Measurements from ENCODE around the gene DOCK6.

Gene DOCK6

DNA sequence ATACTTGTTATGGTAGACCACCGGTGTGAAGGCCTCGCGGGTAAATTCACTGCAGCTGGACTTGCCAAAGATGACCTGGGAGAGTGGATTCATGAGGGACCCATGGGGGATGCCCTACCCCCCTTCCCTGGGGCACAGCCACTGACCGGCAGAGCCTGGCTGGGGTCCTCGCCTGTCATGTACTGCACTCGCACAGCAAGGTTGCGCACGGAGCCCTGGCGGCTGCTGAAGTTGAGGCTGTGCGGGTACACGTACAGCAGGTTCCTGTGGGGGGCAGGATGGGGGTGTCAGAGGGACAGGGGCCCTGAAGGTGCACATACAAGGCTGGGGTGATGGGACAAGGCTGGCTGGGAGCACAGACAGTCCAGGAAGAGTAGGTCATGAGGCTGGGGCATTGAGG is 24.3 kb downstream of the DOCK6 start:
- TF ChIP-seq, protein P1, sequence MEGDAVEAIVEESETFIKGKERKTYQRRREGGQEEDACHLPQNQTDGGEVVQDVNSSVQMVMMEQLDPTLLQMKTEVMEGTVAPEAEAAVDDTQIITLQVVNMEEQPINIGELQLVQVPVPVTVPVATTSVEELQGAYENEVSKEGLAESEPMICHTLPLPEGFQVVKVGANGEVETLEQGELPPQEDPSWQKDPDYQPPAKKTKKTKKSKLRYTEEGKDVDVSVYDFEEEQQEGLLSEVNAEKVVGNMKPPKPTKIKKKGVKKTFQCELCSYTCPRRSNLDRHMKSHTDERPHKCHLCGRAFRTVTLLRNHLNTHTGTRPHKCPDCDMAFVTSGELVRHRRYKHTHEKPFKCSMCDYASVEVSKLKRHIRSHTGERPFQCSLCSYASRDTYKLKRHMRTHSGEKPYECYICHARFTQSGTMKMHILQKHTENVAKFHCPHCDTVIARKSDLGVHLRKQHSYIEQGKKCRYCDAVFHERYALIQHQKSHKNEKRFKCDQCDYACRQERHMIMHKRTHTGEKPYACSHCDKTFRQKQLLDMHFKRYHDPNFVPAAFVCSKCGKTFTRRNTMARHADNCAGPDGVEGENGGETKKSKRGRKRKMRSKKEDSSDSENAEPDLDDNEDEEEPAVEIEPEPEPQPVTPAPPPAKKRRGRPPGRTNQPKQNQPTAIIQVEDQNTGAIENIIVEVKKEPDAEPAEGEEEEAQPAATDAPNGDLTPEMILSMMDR (IDR thresholded peaks at IDR 0.05), result no peak
- TF ChIP-seq ZFX (IDR thresholded peaks at IDR 0.05; ENCODE audit: borderline replicate concordance), result no peak
- no peak overlapping the region for H3K27ac ChIP-seq

DNA sequence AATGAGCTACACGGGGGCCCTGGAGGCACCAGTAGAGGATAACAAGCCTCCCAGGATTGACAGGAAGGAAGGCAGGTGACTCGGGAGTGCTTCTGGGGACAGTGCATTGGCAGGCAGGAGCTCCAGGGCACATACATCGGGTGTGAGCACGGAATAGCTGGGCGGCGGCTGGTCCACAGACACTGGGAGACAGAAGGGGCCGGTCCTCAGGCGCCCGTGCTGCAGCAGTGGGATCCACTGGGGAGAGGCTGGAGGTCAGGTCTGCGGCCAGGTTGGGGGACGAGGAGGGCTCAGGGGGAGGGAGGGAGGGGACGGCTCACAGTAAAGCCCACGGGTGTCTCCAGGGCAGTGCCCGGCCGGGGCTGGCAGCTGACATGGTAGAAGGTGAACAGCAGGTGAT is 25.0 kb downstream of the DOCK6 start:
- TF ChIP-seq ZFX (IDR thresholded peaks at IDR 0.05; ENCODE audit: borderline replicate concordance), result no peak
- TF ChIP-seq, protein P1 (IDR thresholded peaks at IDR 0.05), result no peak
- H3K27ac ChIP-seq, result no peak overlapping the region

DNA sequence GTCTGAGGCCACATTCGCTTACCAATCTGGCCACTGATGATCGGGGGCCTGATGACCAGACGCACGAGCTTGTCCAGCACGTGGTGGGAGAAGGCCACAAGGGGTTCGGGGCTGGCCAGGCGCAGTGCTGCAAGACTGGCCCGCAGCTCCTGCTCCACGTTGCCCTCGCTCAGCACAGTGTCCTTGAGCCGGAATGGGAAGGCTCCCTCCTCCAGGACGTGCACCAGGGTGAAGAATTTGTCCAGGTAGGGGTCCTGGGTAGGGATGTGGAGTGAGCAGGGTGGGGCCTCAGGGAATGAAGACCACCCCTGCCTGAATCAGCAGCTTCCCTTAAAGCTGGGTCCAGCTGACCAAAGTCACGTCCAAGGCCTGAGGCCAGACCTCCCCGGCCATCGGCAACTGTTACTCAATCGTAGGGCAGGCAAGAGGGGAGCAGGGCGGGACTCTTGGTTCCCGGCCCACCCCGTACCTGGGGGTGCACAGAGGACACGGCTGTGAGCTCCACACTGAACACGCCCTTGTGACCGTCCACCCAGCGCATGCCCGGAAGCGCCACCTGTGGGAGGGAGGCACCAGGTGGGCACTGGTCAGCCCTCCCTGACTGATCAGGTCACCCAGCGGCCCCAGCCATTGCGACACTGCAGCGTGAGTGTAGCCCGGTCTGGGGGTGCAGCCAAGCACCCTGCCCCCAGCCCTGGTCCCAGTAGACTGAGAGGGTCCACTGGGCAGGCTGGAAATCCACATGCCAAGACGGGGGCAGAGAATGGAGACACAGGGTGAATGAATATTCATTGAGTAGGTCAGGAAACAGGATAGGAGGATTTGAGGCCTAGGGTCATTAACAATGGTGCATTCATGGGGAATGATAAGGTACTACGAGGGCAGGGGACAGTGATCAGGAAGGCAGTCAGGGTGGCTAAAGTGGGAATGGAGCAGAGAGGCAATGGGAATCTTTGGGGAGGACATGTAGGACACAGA is 25.7 kb downstream of the DOCK6 start:
- no peak for TF ChIP-seq ZFX (IDR thresholded peaks at IDR 0.05; ENCODE audit: borderline replicate concordance)
- TF ChIP-seq, protein P1 (IDR thresholded peaks at IDR 0.05), result no peak
- no peak overlapping the region for H3K27ac ChIP-seq

DNA sequence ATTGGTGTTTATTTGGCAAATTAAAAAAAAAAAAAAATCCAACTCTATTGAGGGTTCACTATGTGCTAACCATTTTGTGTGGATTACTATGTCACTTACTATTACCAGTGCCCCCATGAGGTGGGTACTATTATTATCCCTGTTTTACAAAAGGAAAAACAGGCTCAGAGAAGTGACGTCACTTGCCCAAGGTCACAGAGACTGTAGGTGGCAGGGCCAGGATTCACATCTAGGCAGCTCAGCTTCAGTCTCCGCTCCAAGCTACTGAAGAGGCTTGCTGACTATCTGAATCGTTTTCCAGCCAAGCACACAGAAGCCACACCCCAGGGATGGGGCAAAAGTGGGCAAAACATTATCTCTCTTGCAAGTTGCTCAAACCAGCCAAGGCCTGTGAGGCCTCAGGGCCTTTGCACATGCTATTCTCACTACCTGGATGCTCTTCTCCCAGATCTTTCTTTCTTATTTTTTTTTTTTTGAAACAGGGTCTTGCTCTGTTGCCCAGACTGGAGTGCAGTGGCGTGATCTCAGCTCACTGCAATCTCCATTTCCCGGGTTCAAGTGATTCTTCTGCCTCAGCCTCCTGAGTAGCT is 27.7 kb downstream of the DOCK6 start:
- TF ChIP-seq, protein P1 (IDR thresholded peaks at IDR 0.05), result no peak
- TF ChIP-seq ZFX (IDR thresholded peaks at IDR 0.05; ENCODE audit: borderline replicate concordance), result no peak

DNA sequence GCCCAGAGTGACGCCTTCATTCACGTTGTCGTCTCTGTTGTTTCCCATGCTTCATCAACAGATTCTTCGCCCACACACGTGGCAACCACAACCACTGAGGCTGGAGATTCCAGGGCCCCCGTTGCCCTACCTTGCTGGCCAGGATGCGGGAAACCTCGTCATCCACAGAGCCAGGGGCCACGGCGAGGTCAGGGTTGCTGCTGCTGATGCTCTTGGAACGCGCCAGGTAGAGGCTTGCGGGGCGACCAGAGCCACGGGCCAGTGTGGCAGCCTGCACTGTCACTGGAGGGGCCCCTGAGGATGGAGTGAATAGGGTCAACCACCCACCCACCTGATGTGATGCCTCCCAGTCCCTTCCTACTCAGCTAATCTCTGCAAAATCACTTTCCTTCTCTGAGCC is 29.3 kb downstream of the DOCK6 start:
- TF ChIP-seq, protein P1 (IDR thresholded peaks at IDR 0.05), result no peak
- no peak overlapping the region for H3K27ac ChIP-seq

More for the DNA sequence above, 27.7 kb downstream of the DOCK6 start:
- H3K27ac ChIP-seq, result no peak overlapping the region

DNA sequence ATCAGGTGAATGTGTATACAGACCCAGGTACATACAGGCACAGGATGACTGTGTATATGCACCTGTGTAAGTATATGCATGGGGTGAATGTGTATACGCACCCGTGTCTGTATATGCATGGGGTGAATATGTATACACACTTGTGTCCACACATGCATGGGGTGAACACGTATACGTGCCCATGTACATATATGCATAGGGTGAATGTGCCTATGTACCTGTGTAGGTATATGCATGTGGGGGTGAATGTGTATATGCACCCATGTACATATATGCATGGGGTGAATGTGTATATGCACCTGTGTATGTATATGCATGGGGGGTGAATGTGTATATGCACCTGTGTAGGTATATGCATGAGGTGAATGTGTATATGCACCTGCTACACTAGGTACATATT is 29.8 kb downstream of the DOCK6 start:
- TF ChIP-seq, protein P1 (IDR thresholded peaks at IDR 0.05), result no peak
- TF ChIP-seq ZFX (IDR thresholded peaks at IDR 0.05; ENCODE audit: borderline replicate concordance), result no peak

More for the DNA sequence above, 29.8 kb downstream of the DOCK6 start:
- H3K27ac ChIP-seq, result no peak overlapping the region

Data from 22Rv1 (cell line).